Endodermal cell (in vitro differentiated cells): ENCODE data around the gene RNF5. TPM values are rescaled to one million over a fixed set of nuclear protein-coding genes. Genes with fewer than 3 reads are reported as not detected.

Experiments
- DNase-seq: peaks from one replicate; pipeline ENCODE4 v3.0.0-alpha.2; 2017
- H3K27ac ChIP-seq: 2 replicates; pipeline ENCODE4 v1.5.1; 2013; ENCODE audit warnings: mild to moderate bottlenecking, low read depth, low read length, moderate library complexity
- H3K27me3 ChIP-seq: 2 replicates; pipeline ENCODE4 v1.6.1; 2013; ENCODE audit warnings: mild to moderate bottlenecking, low read length, moderate library complexity; ENCODE audit not compliant: insufficient read depth, control insufficient read depth, poor library complexity, severe bottlenecking
- H3K36me3 ChIP-seq: 2 replicates; pipeline ENCODE4 v1.7.0; 2013; ENCODE audit warnings: mild to moderate bottlenecking, low read length, moderate library complexity; ENCODE audit not compliant: control insufficient read depth, insufficient read depth
- H3K4me1 ChIP-seq: one replicate; pipeline ENCODE4 v1.7.0; 2013; ENCODE audit warnings: low read length; ENCODE audit not compliant: control insufficient read depth, insufficient read depth
- H3K4me3 ChIP-seq: 2 replicates; pipeline ENCODE4 v1.5.1; 2013; ENCODE audit warnings: mild to moderate bottlenecking, low read length, moderate library complexity
- H3K9ac ChIP-seq: 2 replicates; pipeline ENCODE4 v1.6.1; 2013; ENCODE audit warnings: mild to moderate bottlenecking, low read length, moderate library complexity; ENCODE audit not compliant: poor library complexity, severe bottlenecking; ENCODE audit errors: extremely low read depth
- H3K9me3 ChIP-seq: 2 replicates; pipeline ENCODE4 v1.6.1; 2013; ENCODE audit warnings: mild to moderate bottlenecking, low read length, moderate library complexity; ENCODE audit not compliant: control insufficient read depth
- H3K27ac Mint-ChIP-seq: 2 replicates; pipeline ENCODE4 v1.8.0; 2020; ENCODE audit warnings: mixed read lengths
- H3K27me3 Mint-ChIP-seq: 2 replicates; pipeline ENCODE4 v1.8.0; 2021; ENCODE audit warnings: mild to moderate bottlenecking, mixed read lengths; ENCODE audit not compliant: insufficient read depth
- H3K36me3 Mint-ChIP-seq: 2 replicates; pipeline ENCODE4 v1.8.0; 2020; ENCODE audit warnings: low read depth, mixed read lengths
- H3K4me1 Mint-ChIP-seq: 2 replicates; pipeline ENCODE4 v1.8.0; 2020; ENCODE audit warnings: mixed read lengths
- H3K4me3 Mint-ChIP-seq: 2 replicates; pipeline ENCODE4 v1.8.0; 2020; ENCODE audit warnings: mild to moderate bottlenecking, moderate library complexity, mixed read lengths
- H3K9me3 Mint-ChIP-seq: 2 replicates; pipeline ENCODE4 v1.8.0; 2020; ENCODE audit warnings: mild to moderate bottlenecking, mixed read lengths
- WGBS, 2 experiments: methylation state at CpG; one replicate each; pipeline versions ENCODE4 v1.1.5 to v1.1.7; 2013; ENCODE audit warnings: missing lambda C conversion rate in 2 of 2, mixed read lengths in 1 of 2; ENCODE audit not compliant: insufficient coverage in 1 of 2, insufficient read length in 1 of 2; 5-methylcytosine and 5-hydroxymethylcytosine counted together
- total RNA-seq, 2 donors: library from RNA; stranded (reverse); fragmentation: NEBNext Ultra II Directional in 1 of 2; extraction: Animal tissue kit (Norgen Biotek cat#: 25700) in 1 of 2; gene quantifications; 2 replicates in 1 of 2; 3 replicates in 1 of 2; pipeline ENCODE4 v1.2.1, GENCODE V29; 2021
- TF ChIP-seq, protein P1 (sequence below): fragments of 200-600 bp; sonication (generic); conservative IDR thresholded peaks from 2 replicates; pipeline ENCODE4 v1.5.0; 2021; ENCODE audit warnings: antibody characterized with exemption, mild to moderate bottlenecking

Gene RNF5
- total RNA-seq, 2 donors from 2014 or later: 68.0 to 71.3 TPM

DNA sequence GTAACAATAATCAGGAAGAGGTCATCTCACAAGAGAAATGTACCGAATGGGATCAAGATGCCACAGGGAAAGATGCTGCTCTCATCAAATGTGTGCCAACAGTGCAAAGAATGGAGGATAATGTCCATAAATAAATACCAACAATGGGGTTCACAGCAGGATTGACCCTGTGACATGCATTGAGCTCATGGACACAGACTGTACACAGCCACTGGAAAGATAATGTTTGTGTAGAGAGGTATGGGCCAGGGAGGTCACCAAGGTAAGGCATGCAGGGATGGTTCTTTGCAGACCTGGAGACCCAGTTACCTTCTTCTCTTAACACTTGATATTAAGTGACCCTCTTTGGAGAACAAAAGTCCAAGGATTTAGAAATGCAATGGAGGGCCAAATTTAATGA lies 3.8 kb upstream of the RNF5 start:
- Histone ChIP-seq H3K27me3 (no peaks in the 10 kb centered on the region), H3K4me3 (peak overlapping the region; percentile 97), H3K27ac (no peak overlapping the region), H3K36me3 (peaks cover 33% of the 10 kb centered on the region), H3K4me1 (peaks cover 5% of the 10 kb centered on the region), H3K9ac (no peak overlapping the region), H3K9me3 (no peaks in the 10 kb centered on the region)
- H3K4me3 Mint-ChIP-seq: peak overlapping the region; percentile 78
- peaks cover 51% of the 10 kb centered on the region for H3K4me1 Mint-ChIP-seq
- no peak for DNase-seq
- H3K27ac Mint-ChIP-seq: no peak overlapping the region
- TF ChIP-seq, protein P1, sequence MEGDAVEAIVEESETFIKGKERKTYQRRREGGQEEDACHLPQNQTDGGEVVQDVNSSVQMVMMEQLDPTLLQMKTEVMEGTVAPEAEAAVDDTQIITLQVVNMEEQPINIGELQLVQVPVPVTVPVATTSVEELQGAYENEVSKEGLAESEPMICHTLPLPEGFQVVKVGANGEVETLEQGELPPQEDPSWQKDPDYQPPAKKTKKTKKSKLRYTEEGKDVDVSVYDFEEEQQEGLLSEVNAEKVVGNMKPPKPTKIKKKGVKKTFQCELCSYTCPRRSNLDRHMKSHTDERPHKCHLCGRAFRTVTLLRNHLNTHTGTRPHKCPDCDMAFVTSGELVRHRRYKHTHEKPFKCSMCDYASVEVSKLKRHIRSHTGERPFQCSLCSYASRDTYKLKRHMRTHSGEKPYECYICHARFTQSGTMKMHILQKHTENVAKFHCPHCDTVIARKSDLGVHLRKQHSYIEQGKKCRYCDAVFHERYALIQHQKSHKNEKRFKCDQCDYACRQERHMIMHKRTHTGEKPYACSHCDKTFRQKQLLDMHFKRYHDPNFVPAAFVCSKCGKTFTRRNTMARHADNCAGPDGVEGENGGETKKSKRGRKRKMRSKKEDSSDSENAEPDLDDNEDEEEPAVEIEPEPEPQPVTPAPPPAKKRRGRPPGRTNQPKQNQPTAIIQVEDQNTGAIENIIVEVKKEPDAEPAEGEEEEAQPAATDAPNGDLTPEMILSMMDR: no peak
- peaks cover 31% of the 10 kb centered on the region for H3K36me3 Mint-ChIP-seq
- 94 to 100% methylated on average over 1 of the region's 1 CpG for WGBS, 2 experiments
- H3K9me3 Mint-ChIP-seq: no peaks in the 10 kb centered on the region
- no peaks in the 10 kb centered on the region for H3K27me3 Mint-ChIP-seq

DNA sequence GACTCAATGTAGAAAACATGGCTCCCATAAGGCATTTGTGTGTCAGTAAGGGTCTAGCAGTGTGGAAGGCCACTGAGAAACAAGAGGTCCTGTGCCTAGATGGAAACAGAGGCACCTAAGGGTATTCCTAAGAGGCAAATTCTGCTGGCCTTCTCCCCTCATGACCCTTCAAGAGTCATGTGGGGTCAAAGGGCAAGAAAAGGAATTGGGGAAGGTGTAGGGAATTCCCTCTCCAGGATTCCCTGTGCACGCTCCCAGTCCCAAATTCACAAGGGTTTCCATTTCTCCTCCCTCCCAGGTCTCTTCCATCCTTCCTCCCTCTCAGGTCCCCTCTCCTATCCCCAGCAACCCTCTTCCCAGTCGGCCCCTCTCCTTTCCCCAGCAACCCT lies 2.9 kb upstream of the RNF5 start:
- peak overlapping the region; percentile 69 for H3K9ac ChIP-seq
- TF ChIP-seq, protein P1: no peak
- no peaks in the 10 kb centered on the region for H3K4me1 ChIP-seq
- no peaks in the 10 kb centered on the region for H3K27me3 ChIP-seq
- 8 to 10% methylated on average over 2 of the region's 2 CpGs for WGBS, 2 experiments
- Mint-ChIP-seq H3K27me3 (no peaks in the 10 kb centered on the region), H3K27ac (peak overlapping the region; percentile 82), H3K36me3 (peaks cover 25% of the 10 kb centered on the region), H3K4me3 (peak overlapping the region; percentile 78), H3K4me1 (peaks cover 46% of the 10 kb centered on the region), H3K9me3 (no peaks in the 10 kb centered on the region)
- peaks cover 24% of the 10 kb centered on the region for H3K36me3 ChIP-seq
- no peaks in the 10 kb centered on the region for H3K9me3 ChIP-seq
- H3K27ac ChIP-seq: no peak overlapping the region
- no peak for DNase-seq
- H3K4me3 ChIP-seq: peak overlapping the region; percentile 97

DNA sequence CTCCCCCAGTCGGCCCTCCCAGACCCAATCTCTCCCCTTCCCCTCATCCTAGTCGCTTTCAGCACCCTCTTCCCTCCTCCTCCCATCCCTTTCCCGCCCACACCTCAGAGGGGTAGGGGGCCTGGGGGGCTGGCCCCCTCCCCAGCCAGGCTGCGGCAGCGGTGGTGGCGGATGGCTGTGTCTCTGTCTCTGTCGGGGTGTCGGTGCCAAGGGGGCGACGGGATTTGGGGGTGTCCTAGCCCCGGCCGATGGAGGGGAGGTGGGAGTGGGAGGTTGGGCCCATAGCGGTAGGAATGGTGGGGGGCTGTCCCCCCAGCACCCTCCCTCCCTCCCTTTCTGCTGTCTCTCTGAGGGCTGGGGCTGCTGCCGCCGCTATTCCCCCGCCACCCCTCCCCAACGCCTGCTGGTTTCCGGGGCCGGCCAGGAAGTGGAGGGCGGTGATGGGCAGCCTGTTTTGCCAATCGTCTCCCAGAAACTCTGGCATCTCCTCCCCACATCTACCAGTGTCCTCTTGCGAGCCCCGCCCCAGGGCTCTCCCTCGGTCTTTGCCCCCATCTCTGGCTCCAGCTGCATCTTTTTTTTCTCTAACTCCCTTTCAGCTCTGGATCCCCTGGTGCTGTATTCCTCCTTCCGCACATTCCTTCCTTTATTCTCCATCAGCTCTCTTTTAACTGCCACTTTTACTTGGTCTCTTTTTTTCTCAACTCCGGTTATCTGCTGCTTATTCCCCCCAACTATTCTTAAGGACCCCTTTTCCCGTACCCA lies 2.3 kb upstream of the RNF5 start, which contains the start of gene AGPAT1:
Gene AGPAT1, minus strand, starts transcription at position 374 of the 765 bp plus-strand sequence. CDS start 4,588 bp downstream, outside the sequence.
- Histone ChIP-seq H3K9ac (peak within 1 kb of the TSS; percentile 84), H3K36me3 (peaks cover 22% of the 10 kb centered on the region), H3K4me3 (peak within 1 kb of the TSS; percentile 97), H3K27me3 (no peaks in the 10 kb centered on the region), H3K4me1 (no peaks in the 10 kb centered on the region), H3K27ac (peak within 1 kb of the TSS; percentile 98), H3K9me3 (no peaks in the 10 kb centered on the region)
- DNase-seq: peak; percentile 99
- Mint-ChIP-seq H3K36me3 (peaks cover 25% of the 10 kb centered on the region), H3K9me3 (no peaks in the 10 kb centered on the region), H3K27ac (peak within 1 kb of the TSS; percentile 98), H3K4me1 (peaks cover 44% of the 10 kb centered on the region), H3K27me3 (no peaks in the 10 kb centered on the region), H3K4me3 (peak within 1 kb of the TSS; percentile 78)
- 1 to 2% methylated on average over 10 to 23 of the region's 27 CpGs for WGBS, 2 experiments
- TF ChIP-seq, protein P1: no peak
